Ovary (tissue), 9 donors: ENCODE measurements around the gene LYSMD4. TPM values are rescaled to one million over a fixed set of nuclear protein-coding genes. Genes with fewer than 3 reads are reported as not detected.

ENCODE experiments used
- DNase-seq, 5 donors: peaks; one replicate each; pipeline ENCODE4 v3.0.0-alpha.2; 2019 to 2020
- H3K27ac ChIP-seq, 2 donors: fragments of 200-600 bp; one replicate each; pipeline versions ENCODE4 v1.5.1 to v1.8.0; 2019 to 2022
- H3K27me3 ChIP-seq: fragments of 200-600 bp; one replicate; pipeline ENCODE4 v1.8.0; 2022
- H3K36me3 ChIP-seq: fragments of 200-600 bp; sonication (generic); one replicate; pipeline ENCODE4 v1.5.1; 2019
- H3K4me1 ChIP-seq: one replicate; pipeline ENCODE4 v1.8.1; 2013; ENCODE audit warnings: mild to moderate bottlenecking, moderate library complexity; ENCODE audit not compliant: insufficient read depth
- H3K4me3 ChIP-seq: fragments of 200-600 bp; sonication (generic); one replicate; pipeline ENCODE4 v1.5.1; 2017
- H3K9me3 ChIP-seq, 2 donors: fragments of 200-600 bp in 1 of 2; sonication (generic) in 1 of 2; one replicate each; pipeline versions ENCODE4 v1.5.1 to v1.8.1; 2013 to 2019; ENCODE audit warnings: mild to moderate bottlenecking in 1 of 2, moderate library complexity in 1 of 2
- CTCF ChIP-seq, 3 donors: fragments of 450-650 bp in 2 of 3; fragments of 200-600 bp in 1 of 3; IDR thresholded peaks; one replicate each; pipeline versions ENCODE4 v1.5.1 to v1.8.0; 2016 to 2022; ENCODE audit warnings: antibody characterized with exemption in 3 of 3, mild to moderate bottlenecking in 1 of 3
- EP300 ChIP-seq: sonication (generic); formaldehyde crosslinking; IDR thresholded peaks from one replicate; pipeline ENCODE4 v1.6.1; 2017; ENCODE audit warnings: antibody characterized with exemption
- POLR2A ChIP-seq: fragments of 450-650 bp; IDR thresholded peaks from one replicate; pipeline ENCODE4 v1.6.1; 2017; ENCODE audit warnings: antibody characterized with exemption, mild to moderate bottlenecking, moderate library complexity
- WGBS, 3 donors: extraction: QIAGEN DNeasy Blood & Tissue Kit in 1 of 3; methylation state at CpG; one replicate each; pipeline versions ENCODE4 v1.1.5 to v1.1.7; 2013 to 2017; 5-methylcytosine and 5-hydroxymethylcytosine counted together
- intact Hi-C, 4 donors: fragments of 100-400 bp; cut with DNase I; formaldehyde crosslinking; loops; one replicate each; pipeline versions ENCODE4 v1.11.0 to v1.15.1; 2022 to 2023
- polyA plus RNA-seq, 2 donors: library from polyadenylated mRNA; stranded (reverse); fragments of 200-250 nt in 1 of 2; fragments of 350-450 nt in 1 of 2; fragmentation: Illumina TruSeq in 1 of 2; extraction: RNeasy Lipid Tissue Mini Kit (QIAGEN cat#74804) in 1 of 2; gene quantifications; one replicate each; pipeline ENCODE4 v1.2.3, GENCODE V29; 2013 to 2014
- total RNA-seq, 7 donors: library from RNA; depleted of rRNA in 2 of 7; stranded (reverse); fragments of >200 nt in 2 of 7; fragmentation: NEBNext Ultra II Directional in 3 of 7; extraction: Animal tissue kit (Norgen Biotek cat#: 25700) in 3 of 7; gene quantifications; one replicate each; pipeline versions ENCODE4 v1.1.0 to v1.2.4, GENCODE V29; 2016 to 2023
- donor health status: DM: no; HTN: no; CAD: no; lungs with moderate emphysema.
- donor health status: DM: no; HTN: no; CAD: no.
- donor health status: Bipolar disorder and iron deficiency.
- donor health status: DM: yes; HTN: yes; CAD: no.
- donor health status: DM: no; HTN: no; CAD: no.
- donor health status: DM: yes; HTN: yes; CAD: no.

LYSMD4 gene
- total and polyA plus RNA-seq, 9 donors = 4.9 to 12.9 (median 10.1) TPM

DNA sequence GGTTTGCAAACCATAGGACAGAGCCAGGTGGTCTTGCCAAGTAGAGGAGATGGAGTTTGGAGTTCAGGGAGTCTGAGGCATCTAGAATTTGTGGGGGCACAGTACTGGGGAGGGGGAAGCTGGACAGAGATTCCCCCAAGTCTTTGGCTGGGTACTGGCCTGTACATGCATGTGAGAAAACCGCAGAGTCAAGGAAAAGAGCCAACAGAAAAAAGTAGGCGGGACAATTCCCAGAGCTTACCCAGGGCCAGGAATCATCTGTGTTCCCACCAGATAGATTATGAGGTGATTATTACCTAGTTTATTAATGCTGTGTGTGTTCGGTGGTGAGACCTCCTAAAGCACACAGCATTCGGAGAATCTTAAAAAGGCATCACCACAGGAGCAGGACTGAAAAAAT, 11.3 kb downstream of the LYSMD4 start:
- no peaks in the 10 kb centered on the region for H3K9me3 ChIP-seq
- H3K27me3 ChIP-seq = no peaks in the 10 kb centered on the region
- no peak for DNase-seq
- no peaks in the 10 kb centered on the region for H3K36me3 ChIP-seq
- intact Hi-C loops = loop anchor here in 2 of 4 donors (10.0 kb wide), 2 partner anchors 427 to 447 kb away; no protein-coding TSS in a partner anchor
- no peaks in the 10 kb centered on the region for H3K4me1 ChIP-seq
- no peak overlapping the region for H3K27ac ChIP-seq
- no peak overlapping the region for H3K4me3 ChIP-seq
- 94 to 97% (median 95%) methylated on average over 4 of the region's 4 CpGs for WGBS, 3 donors
- no peak for TF ChIP-seq CTCF (IDR thresholded peaks at IDR 0.05)
- no peak for TF ChIP-seq POLR2A
- TF ChIP-seq EP300 = no peak

DNA sequence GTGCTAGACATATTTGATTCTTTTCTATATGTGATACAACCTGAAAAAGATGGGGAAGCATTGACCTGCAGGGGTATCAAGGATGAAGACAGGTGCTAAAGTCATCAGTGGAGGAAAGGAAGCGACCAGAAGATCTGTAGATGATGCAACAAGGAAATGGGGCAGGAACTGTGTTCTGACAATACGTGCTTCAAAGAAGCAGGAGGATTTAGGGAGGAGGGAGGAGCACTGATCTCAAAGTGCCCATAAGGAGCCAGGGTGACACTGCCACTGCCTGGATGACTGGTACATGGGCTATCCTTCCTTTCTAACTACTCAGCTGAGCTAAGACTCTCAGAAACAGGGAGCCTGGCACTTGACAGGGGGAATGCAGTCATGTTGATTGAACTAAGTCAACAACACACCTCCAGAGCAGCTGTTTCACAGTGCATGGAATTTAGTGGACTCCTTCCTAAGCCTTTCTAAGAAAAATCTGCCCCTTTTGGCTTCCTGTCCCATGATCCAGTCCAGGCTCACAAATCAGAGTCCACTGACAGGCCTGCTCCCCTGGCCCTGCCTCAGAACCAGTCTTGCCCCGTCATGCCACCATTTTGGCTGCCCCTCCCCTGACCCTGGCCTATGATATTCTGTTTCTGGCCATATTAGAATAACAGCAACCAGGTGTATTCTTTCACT, 12.0 kb downstream of the LYSMD4 start:
- H3K27me3 ChIP-seq = no peaks in the 10 kb centered on the region
- intact Hi-C loops = loop anchor here in 2 of 4 donors (10.0 kb wide), 2 partner anchors 426 to 446 kb away; no protein-coding TSS in a partner anchor
- no peak overlapping the region for H3K4me3 ChIP-seq
- WGBS, 3 donors = 79 to 86% (median 84%) methylated on average over 3 of the region's 3 CpGs
- no peak for DNase-seq
- H3K4me1 ChIP-seq = no peaks in the 10 kb centered on the region
- H3K9me3 ChIP-seq = no peaks in the 10 kb centered on the region
- no peak overlapping the region for H3K27ac ChIP-seq
- TF ChIP-seq EP300 (no peak), POLR2A (no peak), CTCF (IDR thresholded peaks at IDR 0.05) (no peak)
- no peaks in the 10 kb centered on the region for H3K36me3 ChIP-seq

DNA sequence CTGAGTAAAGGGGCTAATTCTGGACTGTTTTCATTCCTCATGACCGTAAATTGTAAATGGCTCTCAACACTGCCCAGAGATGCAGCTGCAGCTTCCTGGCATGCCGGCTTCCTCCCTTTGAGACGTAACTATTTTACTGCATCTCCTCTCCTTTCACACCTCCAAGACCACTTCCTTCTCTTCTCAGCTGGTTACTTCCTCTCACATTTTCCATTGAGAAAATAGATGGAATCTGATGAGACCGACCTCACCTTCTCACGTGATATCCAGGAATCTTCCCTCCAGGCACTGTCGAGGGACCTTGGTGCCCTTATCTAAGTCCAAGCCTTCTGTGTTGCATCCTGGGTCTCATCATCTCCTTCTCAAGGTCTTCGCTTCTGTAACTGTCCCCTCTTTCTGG, 12.7 kb downstream of the LYSMD4 start:
- TF ChIP-seq CTCF (IDR thresholded peaks at IDR 0.05) = no peak
- no peak for TF ChIP-seq EP300
- no peak for TF ChIP-seq POLR2A
- intact Hi-C loops = loop anchor here in 2 of 4 donors (10.0 kb wide), 2 partner anchors 426 to 446 kb away; no protein-coding TSS in a partner anchor
- WGBS, 3 donors = 64 to 86% (median 85%) methylated on average over 7 of the region's 7 CpGs

DNA sequence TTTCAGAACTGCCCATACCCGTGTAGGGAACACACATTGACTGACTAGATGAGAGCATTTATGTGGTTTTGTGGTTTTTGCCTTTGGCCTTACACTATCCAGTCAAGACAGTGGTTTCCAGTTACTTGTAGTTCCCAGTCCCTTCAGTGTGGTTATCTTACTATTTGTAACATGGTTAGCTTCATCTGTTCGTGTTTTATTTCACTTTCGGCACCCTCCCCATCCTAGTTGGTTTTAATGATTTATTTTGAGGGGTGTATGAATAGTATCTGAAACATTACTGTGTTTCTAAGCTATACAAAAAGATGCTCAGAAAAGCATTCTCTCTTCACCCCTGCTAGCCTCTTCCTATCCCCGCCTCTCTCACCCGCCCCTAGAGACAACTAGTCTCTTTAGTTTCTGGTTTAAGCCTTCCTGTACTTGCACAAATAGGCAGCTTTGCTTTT, 14.1 kb downstream of the LYSMD4 start:
- intact Hi-C loops = no loop called here
- no peak overlapping the region for H3K27ac ChIP-seq
- H3K27me3 ChIP-seq = no peaks in the 10 kb centered on the region
- H3K36me3 ChIP-seq = no peaks in the 10 kb centered on the region
- TF ChIP-seq EP300 (no peak), POLR2A (no peak), CTCF (IDR thresholded peaks at IDR 0.05) (no peak)
- H3K4me1 ChIP-seq = no peaks in the 10 kb centered on the region
- DNase-seq = no peak
- 84% methylated on average over 5 of the region's 5 CpGs for WGBS, 3 donors
- no peak overlapping the region for H3K4me3 ChIP-seq
- no peaks in the 10 kb centered on the region for H3K9me3 ChIP-seq

More for the DNA sequence above, 12.7 kb downstream of the LYSMD4 start:
- Histone ChIP-seq H3K27me3 (no peaks in the 10 kb centered on the region), H3K27ac (no peak overlapping the region), H3K36me3 (no peaks in the 10 kb centered on the region), H3K4me3 (no peak overlapping the region), H3K9me3 (no peaks in the 10 kb centered on the region), H3K4me1 (no peaks in the 10 kb centered on the region)
- DNase-seq = no peak
